ENCODE data around the gene TMED3. TPM values are rescaled to one million over a fixed set of nuclear protein-coding genes. Genes with fewer than 3 reads are reported as not detected.

TMED3 gene
- total and polyA plus RNA-seq, 9 of the 15 experiments (the other 6 are each of a cell fraction or from before 2014, with no cell fraction given) = 6.1 to 89.6 (median 51.4) TPM

- no peaks in the 10 kb centered on the region for H3K27me3 ChIP-seq (ENCODE audit: control insufficient read depth in 2 of 2, insufficient read depth in 2 of 2, low read length in 2 of 2)
- no peaks in the 10 kb centered on the region for H3K9me3 ChIP-seq (replicated peaks; ENCODE audit: control insufficient read depth, insufficient read depth, low read depth, low read length)
- no peak overlapping the region for H3K4me2 ChIP-seq (ENCODE audit: insufficient read depth, low read length)
- TF ChIP-seq TCFL5 (CRISPR knock-in tag; conservative IDR thresholded peaks at IDR 0.05) (no peak), JUND (IDR thresholded peaks at IDR 0.05; ENCODE audit: borderline replicate concordance, low read depth, low read length) (no peak), JUND (tag; IDR thresholded peaks at IDR 0.05; ENCODE audit: borderline replicate concordance, low read depth, low read length) (no peak), FOXK2 (conservative IDR thresholded peaks at IDR 0.05 in 1 of 2, IDR thresholded peaks at IDR 0.05 in 1 of 2; ENCODE audit: low read depth in 2 of 2) (no peak), ZNF609 (CRISPR knock-in tag; IDR thresholded peaks at IDR 0.05; ENCODE audit: borderline replicate concordance) (no peak), HNRNPLL (IDR thresholded peaks at IDR 0.05; ENCODE audit: low read depth, low read length, poor library complexity, severe bottlenecking) (no peak)
- in situ Hi-C loops (cut with MboI) = no loop called here
- H3K79me2 ChIP-seq (ENCODE audit: control insufficient read depth, insufficient read depth, low read length) = no peaks in the 10 kb centered on the region
- intact Hi-C loops (cut with micrococcal nuclease) = no loop called here
- H2AFZ ChIP-seq (ENCODE audit: low read depth, low read length) = no peak overlapping the region
- H3K9ac ChIP-seq (ENCODE audit: insufficient read depth in 1 of 2, low read depth in 2 of 2, low read length in 2 of 2) = no peak overlapping the region
- whole genome bisulfite sequencing (ENCODE audit: insufficient coverage, low coverage, missing lambda C conversion rate) = 59% methylated on average over 5 of the region's 5 CpGs
- no peak overlapping the region for H3K4me3 ChIP-seq
- no peak for DNase-seq (ENCODE audit: extremely low read depth in 1 of 4, low spot score in 3 of 4)
- ATAC-seq = no peak
- no peaks in the 10 kb centered on the region for H4K20me1 ChIP-seq (replicated peaks; ENCODE audit: control insufficient read depth, insufficient read depth, low read length)
- CTCF ChIA-PET (ENCODE audit: low intra/inter-chr PET ratio) = no interaction called here
- no peak for FAIRE-seq
- POLR2A ChIA-PET = no interaction called here
- peaks cover 0 to 3% of the 10 kb centered on the region in 2 experiments; a peak in 1 of 5 replicates for H3K4me1 ChIP-seq (replicated peaks in 1 of 2; ENCODE audit: control insufficient read depth in 2 of 2, insufficient read depth in 2 of 2, low read length in 2 of 2)
- BruUV-seq (replicated peaks) = no TSS peak
- peaks cover 7% of the 10 kb centered on the region; the same call in 1 of the 3 replicates for H3K36me3 ChIP-seq (ENCODE audit: control insufficient read depth, insufficient read depth, low read length)
- H3K9me1 ChIP-seq (ENCODE audit: control insufficient read depth, insufficient read depth, low read length) = no peaks in the 10 kb centered on the region
- no peak overlapping the region for H3K27ac ChIP-seq (ENCODE audit: extremely low read depth, low read depth, low read length)
Measured at GRCh38 chr15:79332824-79333510, 22.1 kb downstream of the TMED3 start.
